Endometrium (tissue), 2 donors: ENCODE data around the gene PDX1.
"Not testable (repeated sequence)": the region's sequence is repeated elsewhere in the genome, so short reads cannot be mapped to it uniquely, and the experiment has no call there.

Experiments
- FAIRE-seq: peaks from 2 replicates; lab custom pipeline; 2012; peaks lifted over from hg19 to GRCh38; lab: Jason Lieb, UNC
- donor health status: control.
- donor health status: control.

The PDX1 gene

GRCh38 chr13:27956576-27957300, 36.9 kb downstream of the PDX1 start:
- no peak for FAIRE-seq

- FAIRE-seq = no peak
These were observed 40.2 kb downstream of the PDX1 start for GRCh38 chr13:27959976-27960361.

GRCh38 chr13:27960362-27961226, 40.8 kb downstream of the PDX1 start:
- no peak for FAIRE-seq

- no peak for FAIRE-seq
These were observed 41.7 kb downstream of the PDX1 start for GRCh38 chr13:27961227-27962085.

GRCh38 chr13:27962128-27962841, 42.5 kb downstream of the PDX1 start:
- no peak for FAIRE-seq

GRCh38 chr13:27962982-27963381, 43.2 kb downstream of the PDX1 start:
- FAIRE-seq = no peak

GRCh38 chr13:27963491-27963890, 43.7 kb downstream of the PDX1 start:
- FAIRE-seq = no peak

- not testable (repeated sequence) for FAIRE-seq
These were observed 44.4 kb downstream of the PDX1 start for GRCh38 chr13:27964206-27964605.

- FAIRE-seq = no peak
These were observed 45.0 kb downstream of the PDX1 start for GRCh38 chr13:27964741-27965323.

DNA sequence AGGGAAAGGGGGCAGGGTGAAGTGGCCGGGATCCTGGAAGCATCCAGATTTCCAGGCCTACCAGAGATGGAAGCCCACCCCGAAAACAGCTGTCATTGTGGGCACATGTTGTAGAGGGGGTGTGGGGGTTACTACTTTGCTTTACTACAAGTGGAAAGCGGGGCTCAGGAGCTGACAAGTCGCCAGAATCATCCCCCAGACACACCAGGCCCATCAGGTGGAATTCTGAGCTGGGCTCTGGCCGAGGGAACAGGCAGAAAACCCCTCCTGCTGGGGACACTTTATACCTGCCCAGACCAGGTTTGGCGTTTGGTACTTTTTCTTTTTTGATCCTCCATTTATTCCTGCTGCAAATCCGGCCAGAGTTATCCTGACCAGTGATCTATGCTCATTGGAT, 45.5 kb downstream of the PDX1 start:
- FAIRE-seq = no peak

DNA sequence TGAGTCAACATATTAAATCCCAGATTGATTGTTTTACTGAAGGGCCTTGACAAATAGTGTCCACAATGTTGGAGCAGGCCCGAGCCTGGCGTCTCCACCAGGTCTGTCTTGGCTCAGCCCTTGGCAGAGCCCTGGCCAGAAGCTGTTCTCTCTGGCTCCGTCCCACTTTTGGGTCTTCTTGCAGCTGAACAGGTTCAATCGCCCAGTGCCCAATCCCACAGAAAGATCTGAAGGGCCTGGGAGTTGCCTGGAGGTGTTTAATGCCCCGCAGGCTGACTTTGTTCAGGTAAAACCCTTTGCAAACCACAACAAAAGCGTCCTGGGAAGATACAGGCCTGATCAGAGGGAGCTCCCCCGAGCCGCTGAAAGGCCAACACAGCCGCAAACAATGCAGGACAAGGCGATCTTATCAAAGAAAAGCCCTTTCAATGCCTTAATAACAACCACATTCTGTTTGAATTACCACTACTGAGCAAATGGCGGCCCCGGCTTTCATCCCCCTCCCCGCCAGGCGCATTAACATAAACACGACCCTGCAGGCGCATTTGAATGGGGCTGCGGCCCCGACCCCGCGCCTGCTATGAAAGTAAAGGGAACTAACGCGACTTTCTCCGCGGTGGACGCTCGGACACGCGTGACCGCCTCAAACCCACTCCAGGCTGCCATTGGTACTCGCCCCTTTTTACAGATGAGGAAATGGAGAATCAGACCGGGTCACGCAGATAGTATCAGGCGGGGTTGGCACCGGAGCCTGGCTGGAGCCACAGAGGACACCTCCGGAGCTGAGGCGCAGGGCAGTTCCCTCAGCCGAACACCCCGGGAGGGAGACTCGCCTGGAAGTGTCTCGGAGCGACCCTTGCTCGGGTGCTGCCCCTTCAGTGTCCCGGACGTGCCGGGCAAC, 46.2 kb downstream of the PDX1 start:
- no peak for FAIRE-seq

GRCh38 chr13:27966641-27967202, 46.9 kb downstream of the PDX1 start:
- FAIRE-seq = no peak

DNA sequence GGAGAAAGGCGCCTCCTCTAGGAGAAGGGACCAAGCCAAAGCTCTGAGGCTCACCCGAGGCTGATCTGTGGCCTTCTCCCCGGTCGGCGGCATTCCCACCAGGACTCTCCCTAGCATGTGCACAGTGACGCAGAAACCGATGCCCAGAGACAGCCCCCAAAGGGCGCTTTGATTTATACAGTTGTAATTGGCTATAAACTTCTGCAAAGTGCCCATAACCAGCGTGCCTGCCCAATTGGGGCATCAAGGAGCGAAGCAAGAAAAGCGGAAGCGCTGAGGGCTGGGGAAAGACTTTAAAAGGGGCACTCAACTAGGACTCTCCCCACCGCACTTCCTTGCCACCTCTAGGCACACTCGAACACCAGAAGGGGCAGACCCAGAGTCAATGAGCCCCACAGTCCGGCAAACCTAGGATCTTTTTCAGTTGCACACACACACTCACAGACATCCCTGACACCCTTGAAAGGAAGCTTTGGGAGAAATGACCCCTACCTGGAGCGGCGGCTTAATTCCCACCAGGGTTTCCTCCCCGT, 47.5 kb downstream of the PDX1 start:
- no peak for FAIRE-seq

DNA sequence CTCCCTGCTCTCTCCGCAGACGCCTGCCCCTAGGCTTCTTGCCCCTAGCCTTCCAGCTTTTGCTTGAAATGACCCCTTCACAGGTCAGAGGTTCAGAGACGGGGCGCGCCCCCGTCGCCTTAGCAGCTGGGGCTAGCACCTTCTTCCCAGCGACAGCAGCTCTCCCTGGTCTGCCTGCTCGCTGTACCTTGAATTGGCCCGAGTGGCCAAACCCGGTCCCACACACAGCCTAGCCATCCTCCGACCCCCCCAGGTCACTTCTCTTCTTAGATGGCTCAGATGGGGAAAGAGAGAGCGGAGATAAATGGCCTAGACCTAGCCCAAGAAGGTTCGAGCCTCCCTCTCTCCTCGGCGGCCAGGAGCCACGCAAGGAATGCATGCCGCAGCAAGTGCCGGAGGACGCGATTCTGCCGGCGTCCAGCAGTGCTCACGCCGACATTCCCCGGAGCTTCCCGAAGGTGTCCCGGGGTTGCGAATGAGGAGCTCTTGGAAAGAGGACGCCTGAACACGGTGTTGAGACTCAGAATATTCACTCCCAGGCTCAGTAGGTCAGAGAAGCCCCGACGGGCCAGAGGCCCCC, 48.0 kb downstream of the PDX1 start:
- no peak for FAIRE-seq

- FAIRE-seq = no peak
These were observed 48.7 kb downstream of the PDX1 start for GRCh38 chr13:27968316-27969081.

DNA sequence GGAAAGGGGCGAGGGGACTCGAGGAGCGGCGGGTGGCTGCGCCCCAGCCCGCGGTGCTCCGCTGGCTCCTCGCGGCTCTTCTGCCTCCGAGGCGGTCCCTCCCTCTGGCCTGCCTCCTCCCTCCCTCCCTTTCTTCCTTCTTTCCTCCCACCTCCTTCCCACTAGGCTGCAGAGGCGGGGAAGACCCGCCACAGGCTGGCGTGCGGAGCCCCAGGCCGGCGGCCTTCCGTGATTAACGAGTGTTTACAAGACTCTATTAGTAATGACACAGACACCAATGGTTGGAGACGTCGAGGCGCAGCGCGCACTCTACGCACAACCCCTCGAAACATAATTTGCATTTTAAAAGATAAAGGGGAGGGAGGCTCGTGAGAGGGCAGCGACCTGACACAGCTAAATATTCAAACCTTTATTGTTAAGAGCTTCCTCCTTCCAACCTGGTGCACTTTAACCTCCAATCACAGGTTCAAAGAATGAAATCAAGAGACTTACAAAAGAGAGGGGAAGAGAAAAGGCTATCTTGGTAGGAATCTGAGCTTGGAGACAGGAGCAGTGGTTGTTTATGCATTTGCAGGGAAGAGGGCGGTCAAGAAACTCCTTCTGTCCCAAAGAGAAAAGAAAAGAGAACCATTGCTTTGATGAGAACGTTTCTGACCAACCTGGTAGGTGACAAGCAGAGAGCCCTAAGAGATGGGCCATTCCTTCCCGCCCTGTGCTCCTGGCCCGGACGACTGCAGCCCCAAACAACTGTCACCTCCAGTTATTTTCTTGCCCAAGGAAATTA, 49.5 kb downstream of the PDX1 start, which contains the start of gene CDX2:
Gene CDX2, minus strand, starts transcription at position 234 of the 784 bp plus-strand sequence. CDS start 309 bp downstream, outside the sequence.
- FAIRE-seq = no peak

- no peak for FAIRE-seq
These were observed 50.0 kb downstream of the PDX1 start for GRCh38 chr13:27969866-27970229.
